Astrocyte of the spinal cord (primary cell): Measurements from ENCODE around the gene DIO1.

Source experiments
- DNase-seq: peaks from one replicate; pipeline ENCODE4 v3.0.0; 2011; ENCODE audit warnings: low read depth, low spot score
- H3K4me3 ChIP-seq: 2 replicates; pipeline ENCODE4 v1.5.1; 2011; ENCODE audit warnings: low read depth, mild to moderate bottlenecking, low read length, moderate library complexity
- CTCF ChIP-seq: IDR thresholded peaks from 2 replicates; pipeline ENCODE4 v1.5.1; 2012; ENCODE audit warnings: low read depth, mild to moderate bottlenecking, low read length, inconsistent platforms
- in situ Hi-C: cut with HindIII; loops from 2 replicates; pipeline ENCODE4 v1.10.0; 2017; ENCODE audit warnings: low sequenced_read_pairs

DIO1 gene

GRCh38 chr1:53905509-53905908 lies 11.5 kb downstream of the DIO1 start:
- no peak for DNase-seq
- in situ Hi-C loops, result no loop called here
- no peak overlapping the region for H3K4me3 ChIP-seq
- no peak for TF ChIP-seq CTCF

GRCh38 chr1:53906121-53906520 lies 12.1 kb downstream of the DIO1 start:
- H3K4me3 ChIP-seq, result no peak overlapping the region
- TF ChIP-seq CTCF, result no peak
- in situ Hi-C loops, result no loop called here
- DNase-seq, result no peak

GRCh38 chr1:53909946-53910345 lies 16.0 kb downstream of the DIO1 start:
- no peak overlapping the region for H3K4me3 ChIP-seq
- in situ Hi-C loops, result no loop called here
- no peak for DNase-seq
- TF ChIP-seq CTCF, result no peak

- no peak for TF ChIP-seq CTCF
- DNase-seq, result no peak
- H3K4me3 ChIP-seq, result no peak overlapping the region
- in situ Hi-C loops, result no loop called here
These were observed 17.5 kb downstream of the DIO1 start for GRCh38 chr1:53911442-53911841.

GRCh38 chr1:53913352-53914033 lies 19.5 kb downstream of the DIO1 start:
- H3K4me3 ChIP-seq, result no peak overlapping the region
- in situ Hi-C loops, result no loop called here
- TF ChIP-seq CTCF, result no peak
- no peak for DNase-seq

- no peak for DNase-seq
- TF ChIP-seq CTCF, result no peak
- in situ Hi-C loops, result no loop called here
- no peak overlapping the region for H3K4me3 ChIP-seq
These were observed 24.4 kb downstream of the DIO1 start for GRCh38 chr1:53918343-53918742.
